IMR-90 (cell line): ENCODE measurements around the gene SIAH3. TPM values are rescaled to one million over a fixed set of nuclear protein-coding genes. Genes with fewer than 3 reads are reported as not detected.

Experiments used
- ATAC-seq: fragments of 200-7000 bp; cut with Tn5 transposase; 2 replicates; pipeline ENCODE4 v1.9.1; 2020; ENCODE audit warnings: low read depth, mild to moderate bottlenecking, moderate library complexity
- BruUV-seq: library from RNA; stranded (reverse); fragments of 400-500 nt; replicated peaks from 2 replicates; lab custom pipeline; 2021; lab: Mats Ljungman, UMichigan
- CTCF ChIA-PET: fragments of 300-600 bp; formaldehyde crosslinking; extraction: SDS; loops from one replicate; lab custom pipeline; 2021; ENCODE audit warnings: antibody characterized with exemption; lab: Yijun Ruan, JAX
- POLR2A ChIA-PET: fragments of 300-600 bp; sonication (Branson Sonifier 250); formaldehyde crosslinking; loops from one replicate; lab custom pipeline; 2022; ENCODE audit warnings: antibody characterized with exemption; ENCODE audit not compliant: unreplicated experiment; lab: Charles Lee
- DNase-seq: peaks from one replicate; pipeline ENCODE4 v3.0.0; 2013
- H2AFZ ChIP-seq: replicated peaks from 2 replicates; pipeline ENCODE3; 2013; ENCODE audit warnings: low read length, mild to moderate bottlenecking; ENCODE audit not compliant: poor library complexity
- H2AK5ac ChIP-seq: 2 replicates; pipeline ENCODE4 v1.6.1; 2013; ENCODE audit warnings: low read depth, low read length, inconsistent platforms
- H2AK9ac ChIP-seq: replicated peaks from 2 replicates; pipeline ENCODE3; 2013; ENCODE audit warnings: mild to moderate bottlenecking, low read depth, low read length, moderate library complexity; ENCODE audit not compliant: poor library complexity
- H2BK120ac ChIP-seq: 2 replicates; pipeline ENCODE4 v1.6.1; 2013; ENCODE audit warnings: low read depth, low read length, inconsistent platforms
- H2BK15ac ChIP-seq: 3 replicates; pipeline ENCODE4 v1.6.1; 2013; ENCODE audit warnings: low read depth, low read length, inconsistent platforms
- H2BK20ac ChIP-seq: 2 replicates; pipeline ENCODE4 v1.6.1; 2013; ENCODE audit warnings: low read depth, mild to moderate bottlenecking, inconsistent platforms, low read length, moderate library complexity
- H2BK5ac ChIP-seq: 2 replicates; pipeline ENCODE4 v1.6.1; 2013; ENCODE audit warnings: mild to moderate bottlenecking, low read depth, low read length, inconsistent platforms; ENCODE audit not compliant: poor library complexity, severe bottlenecking
- H3K14ac ChIP-seq: replicated peaks from 2 replicates; pipeline ENCODE4 v1.6.1; 2013; ENCODE audit warnings: low read depth, low read length, inconsistent platforms
- H3K18ac ChIP-seq: 2 replicates; pipeline ENCODE4 v1.6.1; 2013; ENCODE audit warnings: low read depth, low read length, control low read depth
- H3K23ac ChIP-seq: 2 replicates; pipeline ENCODE4 v1.6.1; 2013; ENCODE audit warnings: low read depth, low read length, inconsistent platforms
- H3K27ac ChIP-seq: 2 replicates; pipeline ENCODE4 v1.5.1; 2013; ENCODE audit warnings: mild to moderate bottlenecking, control low read depth, low read length; ENCODE audit not compliant: insufficient read depth
- H3K27me3 ChIP-seq: 2 replicates; pipeline ENCODE4 v1.6.1; 2013; ENCODE audit warnings: low read length; ENCODE audit not compliant: control insufficient read depth, insufficient read depth
- H3K36me3 ChIP-seq: 2 replicates; pipeline ENCODE4 v1.6.1; 2013; ENCODE audit warnings: low read length, mixed read lengths; ENCODE audit not compliant: control insufficient read depth, insufficient read depth
- H3K4ac ChIP-seq: 2 replicates; pipeline ENCODE4 v1.6.1; 2013; ENCODE audit warnings: low read depth, low read length, inconsistent platforms
- H3K4me1 ChIP-seq: 2 replicates; pipeline ENCODE4 v1.6.1; 2013; ENCODE audit warnings: low read length, mixed read lengths; ENCODE audit not compliant: control insufficient read depth, insufficient read depth
- H3K4me2 ChIP-seq: 2 replicates; pipeline ENCODE4 v1.6.1; 2013; ENCODE audit warnings: low read depth, mild to moderate bottlenecking, control low read depth, low read length, moderate library complexity
- H3K4me3 ChIP-seq: 2 replicates; pipeline ENCODE4 v1.5.1; 2013; ENCODE audit warnings: low read depth, mild to moderate bottlenecking, control low read depth, low read length, moderate library complexity; ENCODE audit not compliant: insufficient read depth
- H3K56ac ChIP-seq: 2 replicates; pipeline ENCODE4 v1.6.1; 2013; ENCODE audit warnings: low read length, inconsistent platforms; ENCODE audit not compliant: insufficient read depth; ENCODE audit errors: extremely low read depth
- H3K79me1 ChIP-seq, 2 experiments: 2 replicates each; pipeline ENCODE4 v1.6.1; 2013; ENCODE audit warnings: low read length in 2 of 2, inconsistent platforms in 1 of 2, low read depth in 1 of 2
- H3K9ac ChIP-seq: 2 replicates; pipeline ENCODE4 v1.6.1; 2013; ENCODE audit warnings: low read depth, low read length, control low read depth
- H3K9me1 ChIP-seq: 2 replicates; pipeline ENCODE4 v1.6.1; 2013; ENCODE audit warnings: low read length, inconsistent platforms; ENCODE audit not compliant: insufficient read depth
- H3K9me3 ChIP-seq: 2 replicates; pipeline ENCODE4 v1.6.1; 2013; ENCODE audit warnings: low read length; ENCODE audit not compliant: control insufficient read depth, insufficient read depth
- H4K20me1 ChIP-seq: 2 replicates; pipeline ENCODE4 v1.6.1; 2013; ENCODE audit warnings: low read length, inconsistent platforms; ENCODE audit not compliant: insufficient read depth
- H4K5ac ChIP-seq: 2 replicates; pipeline ENCODE4 v1.6.1; 2013; ENCODE audit warnings: mild to moderate bottlenecking, low read depth, low read length, control low read depth
- H4K8ac ChIP-seq, 2 experiments: 2 replicates each; pipeline ENCODE4 v1.6.1; 2013; ENCODE audit warnings: low read depth in 2 of 2, low read length in 2 of 2, control low read depth in 1 of 2, inconsistent platforms in 1 of 2
- H4K91ac ChIP-seq: 2 replicates; pipeline ENCODE4 v1.6.1; 2013; ENCODE audit warnings: low read depth, low read length, inconsistent platforms; ENCODE audit not compliant: insufficient read depth
- NFE2L2 ChIP-seq: fragments of 150-350 bp; IDR thresholded peaks from 2 replicates; pipeline ENCODE4 v1.6.1; 2016; ENCODE audit warnings: low read depth, mild to moderate bottlenecking, low read length
- RAD21 ChIP-seq: IDR thresholded peaks from 2 replicates; pipeline ENCODE4 v1.6.1; 2012; ENCODE audit warnings: low read length, improper control_type of control experiment
- WGBS, 2 experiments: methylation state at CpG; one replicate each; pipeline versions ENCODE4 v1.1.5 to v1.1.7; 2013; ENCODE audit warnings: missing lambda C conversion rate in 2 of 2; ENCODE audit not compliant: insufficient read length in 1 of 2; ENCODE audit errors: extremely low coverage in 2 of 2; 5-methylcytosine and 5-hydroxymethylcytosine counted together
- dilution Hi-C: fragments of 300-500 bp; cut with HindIII; formaldehyde crosslinking; loops from one replicate; pipeline ENCODE4 v1.14.3; 2018; ENCODE audit warnings: low sequenced_read_pairs; ENCODE audit not compliant: unreplicated experiment
- in situ Hi-C: fragments of 300-500 bp; cut with MboI; formaldehyde crosslinking; loops from 3 replicates; pipeline ENCODE4 v1.14.3; 2019; ENCODE audit warnings: low sequenced_read_pairs, inconsistent platforms, mixed read lengths
- intact Hi-C: fragments of 100-400 bp; cut with micrococcal nuclease; formaldehyde crosslinking; loops from 2 replicates; pipeline ENCODE4 v1.10.0; 2022
- polyA plus RNA-seq, 3 experiments: library from polyadenylated mRNA; depleted of rRNA; stranded (reverse); fragments of >200 nt; gene quantifications; 2 replicates each; pipeline ENCODE4 v1.2.3, GENCODE V29; 2012; ENCODE audit warnings: low replicate concordance in 1 of 3
- total RNA-seq: library from RNA; depleted of rRNA; stranded (reverse); fragments of >200 nt; gene quantifications from 2 replicates; pipeline ENCODE4 v1.2.3, GENCODE V29; 2012

The SIAH3 gene
- total and polyA plus RNA-seq, 2 of the 4 experiments (the other 2 are of a cell fraction), result under 0.01 TPM; not detected in 1

DNA sequence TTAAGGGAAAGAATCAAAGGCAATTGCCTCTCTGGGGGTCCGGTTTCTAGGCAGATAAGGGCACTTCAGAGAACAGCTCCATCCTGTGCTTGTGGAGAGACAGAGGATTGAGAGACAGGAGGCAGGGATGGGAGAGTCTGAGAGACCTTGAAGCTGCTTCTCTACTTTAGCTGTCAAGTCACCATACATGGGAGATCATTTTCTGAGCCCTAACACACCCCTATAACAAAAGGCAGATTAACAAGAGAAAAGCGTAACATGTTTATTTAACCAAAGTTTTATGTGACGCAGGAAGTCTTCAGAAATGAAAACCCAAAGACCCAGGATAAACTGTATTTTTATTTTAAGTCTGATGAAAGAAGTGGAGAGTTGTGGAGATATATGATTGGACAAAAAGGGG, 101.0 kb downstream of the SIAH3 start:
- Histone ChIP-seq H3K9ac (no peak overlapping the region), H3K36me3 (no peaks in the 10 kb centered on the region), H3K4me2 (no peak overlapping the region), H2BK15ac (no peak overlapping the region), H3K4me3 (no peak overlapping the region), H3K18ac (no peak overlapping the region), H3K14ac (no peak overlapping the region), H3K4ac (no peak overlapping the region), H2BK5ac (no peak overlapping the region), H3K9me3 (no peaks in the 10 kb centered on the region), H4K5ac (no peak overlapping the region), H2BK20ac (no peak overlapping the region), H3K23ac (no peak overlapping the region), H2AFZ (no peak overlapping the region), H2AK9ac (no peak overlapping the region), H3K9me1 (no peaks in the 10 kb centered on the region), H4K91ac (no peak overlapping the region), H3K27me3 (peaks cover 8% of the 10 kb centered on the region), H2BK120ac (no peak overlapping the region), H3K79me1 (no peaks in the 10 kb centered on the region), H4K8ac (no peak overlapping the region), H2AK5ac (no peak overlapping the region), H3K27ac (no peak overlapping the region), H4K20me1 (no peaks in the 10 kb centered on the region), H3K4me1 (no peaks in the 10 kb centered on the region), H3K56ac (no peak overlapping the region)
- CTCF ChIA-PET, result interaction anchor here (0.6 kb wide), 1 partner anchor 128 kb away, joined by 3 read pairs; no protein-coding TSS in a partner anchor
- no peak for ATAC-seq
- WGBS, 2 experiments, result no CpG with 5 or more reads among the region's 3 CpGs
- in situ Hi-C loops (no loop called here), intact Hi-C loops (no loop called here), dilution Hi-C loops (no loop called here)
- no peak for DNase-seq
- no TSS peak for BruUV-seq
- POLR2A ChIA-PET, result no interaction called here
- no peak for TF ChIP-seq RAD21
- TF ChIP-seq NFE2L2, result no peak
